ENCODE measurements around the gene ARID3A.

Gene ARID3A

GRCh38 chr19:913080-913748, 12.6 kb upstream of the ARID3A start, which contains the start of gene R3HDM4:
R3HDM4 (minus strand) TSS chr19:913219; CDS start chr19:913157, 62 bp downstream.
- DNase-seq (ENCODE audit: low read depth): peak; percentile 60

GRCh38 chr19:916645-917322, 9.1 kb upstream of the ARID3A start:
- no peak for DNase-seq (ENCODE audit: low read depth)

- no peak for DNase-seq (ENCODE audit: low read depth)
These were observed 8.3 kb upstream of the ARID3A start, which contains the start of gene KISS1R for GRCh38 chr19:917323-918151. KISS1R (plus strand) TSS chr19:917333; CDS start chr19:917503, 170 bp downstream.

GRCh38 chr19:918152-918437, 7.7 kb upstream of the ARID3A start:
- no peak for DNase-seq (ENCODE audit: low read depth)

- no peak for DNase-seq (ENCODE audit: low read depth)
These were observed 7.2 kb upstream of the ARID3A start for GRCh38 chr19:918481-919198.

- no peak for DNase-seq (ENCODE audit: low read depth)
These were observed 6.4 kb upstream of the ARID3A start for GRCh38 chr19:919199-920050.

- no peak for DNase-seq (ENCODE audit: low read depth)
These were observed 5.6 kb upstream of the ARID3A start for GRCh38 chr19:920051-920864.

- no peak for DNase-seq (ENCODE audit: low read depth)
These were observed 1.2 kb upstream of the ARID3A start for GRCh38 chr19:924553-925086.

- DNase-seq (ENCODE audit: low read depth): peak; percentile 29
These were observed 729 bp upstream of the ARID3A start for GRCh38 chr19:925087-925525.

- no peak for DNase-seq (ENCODE audit: low read depth)
These were observed 421 bp downstream of the ARID3A start for GRCh38 chr19:926323-926588.

- peak; percentile 72 for DNase-seq (ENCODE audit: low read depth)
These were observed 935 bp downstream of the ARID3A start for GRCh38 chr19:926589-927350.

- no peak for DNase-seq (ENCODE audit: low read depth)
These were observed 1.5 kb downstream of the ARID3A start for GRCh38 chr19:927351-927779.

GRCh38 chr19:927780-928401, 2.1 kb downstream of the ARID3A start:
- DNase-seq (ENCODE audit: low read depth): no peak

GRCh38 chr19:928471-929202, 2.8 kb downstream of the ARID3A start:
- peak; percentile 29 for DNase-seq (ENCODE audit: low read depth)

- DNase-seq (ENCODE audit: low read depth): no peak
These were observed 3.5 kb downstream of the ARID3A start for GRCh38 chr19:929203-929890.

- no peak for DNase-seq (ENCODE audit: low read depth)
These were observed 4.0 kb downstream of the ARID3A start for GRCh38 chr19:929891-930258.

- no peak for DNase-seq (ENCODE audit: low read depth)
These were observed 6.2 kb downstream of the ARID3A start for GRCh38 chr19:931860-932647.
